WTC11 (cell line): ENCODE measurements around the gene RANBP3L. TPM values are rescaled to one million over a fixed set of nuclear protein-coding genes. Genes with fewer than 3 reads are reported as not detected.

Source experiments
- ATAC-seq: fragments of 200-7000 bp; cut with Tn5 transposase; 2 replicates; pipeline ENCODE4 v1.10.0; 2021; ENCODE audit warnings: mild to moderate bottlenecking, moderate library complexity
- CTCF ChIA-PET: fragments of 300-600 bp; sonication (Branson Sonifier 250); formaldehyde crosslinking; loops from one replicate; lab custom pipeline; 2021; ENCODE audit warnings: antibody characterized with exemption; lab: Charles Lee
- POLR2A ChIA-PET: fragments of 350-600 bp; sonication (Branson Sonifier 250); formaldehyde crosslinking; loops from one replicate; lab custom pipeline; 2021; ENCODE audit warnings: antibody characterized with exemption; lab: Charles Lee
- DNase-seq: peaks from one replicate; pipeline ENCODE4 v3.0.0; 2021; ENCODE audit warnings: low spot score
- H3K27ac Mint-ChIP-seq: 2 replicates; pipeline ENCODE4 v1.8.0; 2021; ENCODE audit warnings: mixed read lengths
- H3K27me3 Mint-ChIP-seq: 2 replicates; pipeline ENCODE4 v1.8.0; 2021; ENCODE audit warnings: low read depth, mild to moderate bottlenecking, moderate library complexity, mixed read lengths
- H3K36me3 Mint-ChIP-seq: 2 replicates; pipeline ENCODE4 v1.8.0; 2021; ENCODE audit warnings: mixed read lengths
- H3K4me1 Mint-ChIP-seq: 2 replicates; pipeline ENCODE4 v1.8.0; 2022; ENCODE audit warnings: mixed read lengths
- H3K4me3 Mint-ChIP-seq: 2 replicates; pipeline ENCODE4 v1.8.0; 2021; ENCODE audit warnings: mild to moderate bottlenecking, moderate library complexity, mixed read lengths
- H3K9me3 Mint-ChIP-seq: 2 replicates; pipeline ENCODE4 v1.8.0; 2021; ENCODE audit warnings: mixed read lengths
- CTCF ChIP-seq: fragments of 200-600 bp; IDR thresholded peaks from 2 replicates; pipeline ENCODE4 v1.8.0; 2022; ENCODE audit warnings: antibody characterized with exemption
- GABPB1 ChIP-seq: sonication (generic); formaldehyde crosslinking; IDR thresholded peaks from 2 replicates; pipeline ENCODE4 v1.8.1; 2023; ENCODE audit warnings: mild to moderate bottlenecking, missing genetic modification reagents
- IRF2 ChIP-seq: sonication (generic); formaldehyde crosslinking; IDR thresholded peaks from 2 replicates; pipeline ENCODE4 v1.8.0; 2022; ENCODE audit warnings: low read depth, missing genetic modification reagents, borderline replicate concordance
- KAT7 ChIP-seq: sonication (generic); formaldehyde crosslinking; IDR thresholded peaks from 2 replicates; pipeline ENCODE4 v1.8.1; 2023; ENCODE audit warnings: missing genetic modification reagents, mild to moderate bottlenecking, borderline replicate concordance
- MLX ChIP-seq: sonication (generic); formaldehyde crosslinking; IDR thresholded peaks from 2 replicates; pipeline ENCODE4 v1.8.1; 2023; ENCODE audit warnings: mild to moderate bottlenecking, missing genetic modification reagents, moderate library complexity
- NFATC4 ChIP-seq: fragments of 250-450 bp; sonication (Bioruptor Pico); IDR thresholded peaks from 2 replicates; pipeline ENCODE4 v1.9.0; 2021; ENCODE audit warnings: mild to moderate bottlenecking
- SMAD3 ChIP-seq: sonication (generic); formaldehyde crosslinking; IDR thresholded peaks from 2 replicates; pipeline ENCODE4 v1.8.0; 2022; ENCODE audit warnings: missing genetic modification reagents, mild to moderate bottlenecking, borderline replicate concordance
- SMAD4 ChIP-seq: sonication (generic); formaldehyde crosslinking; IDR thresholded peaks from 2 replicates; pipeline ENCODE4 v1.8.0; 2022; ENCODE audit warnings: mild to moderate bottlenecking, missing genetic modification reagents
- STAT6 ChIP-seq: sonication (generic); formaldehyde crosslinking; conservative IDR thresholded peaks from 2 replicates; pipeline ENCODE4 v1.8.1; 2023; ENCODE audit warnings: mild to moderate bottlenecking, low read depth, missing genetic modification reagents, moderate library complexity
- USF1 ChIP-seq: sonication (generic); formaldehyde crosslinking; IDR thresholded peaks from 2 replicates; pipeline ENCODE4 v1.8.0; 2022; ENCODE audit warnings: mild to moderate bottlenecking, missing genetic modification reagents
- ZNF512 ChIP-seq: sonication (generic); formaldehyde crosslinking; IDR thresholded peaks from 2 replicates; pipeline ENCODE4 v1.8.1; 2022; ENCODE audit warnings: missing genetic modification reagents, borderline replicate concordance
- ZNF532 ChIP-seq: fragments of 250-450 bp; sonication (Bioruptor Pico); IDR thresholded peaks from 2 replicates; pipeline ENCODE4 v1.9.0; 2021; ENCODE audit warnings: mild to moderate bottlenecking, borderline replicate concordance
- total RNA-seq: library from RNA; stranded (reverse); gene quantifications from 3 replicates; pipeline ENCODE4 v1.2.3, GENCODE V29; 2021
- TF ChIP-seq, protein P1 (sequence below): sonication (generic); formaldehyde crosslinking; IDR thresholded peaks from 2 replicates; pipeline ENCODE4 v1.8.1; 2022; ENCODE audit warnings: low read depth, missing genetic modification reagents, borderline replicate concordance
- TF ChIP-seq, protein P2 (sequence below): sonication (generic); formaldehyde crosslinking; IDR thresholded peaks from 2 replicates; pipeline ENCODE4 v1.8.1; 2023; ENCODE audit warnings: mild to moderate bottlenecking, moderate library complexity, missing genetic modification reagents

The RANBP3L gene
- total RNA-seq, 1 experiment from 2014 or later: not detected

DNA sequence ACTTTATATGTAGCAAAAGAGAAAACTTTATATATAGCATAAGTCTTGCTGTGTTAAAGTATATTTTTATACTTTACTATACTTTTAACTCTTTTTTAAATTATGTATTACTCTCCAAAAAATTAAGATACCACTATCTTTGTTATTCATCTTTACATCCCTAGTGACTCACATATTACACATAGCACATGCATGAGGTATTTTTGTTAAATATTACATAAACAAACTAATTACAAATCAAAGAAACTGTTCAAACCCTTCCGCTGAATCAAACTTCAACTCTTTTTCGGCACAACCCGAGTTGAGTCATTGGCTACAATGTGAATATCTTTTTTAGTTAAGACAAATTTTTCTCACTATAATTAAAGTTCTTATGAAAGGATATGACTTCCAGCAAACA, 92.0 kb downstream of the RANBP3L start (continued):
- TF ChIP-seq USF1 (CRISPR knock-in tag): no peak
- no peak for TF ChIP-seq ZNF532

GRCh38 chr5:36208786-36209185, 92.9 kb downstream of the RANBP3L start:
- DNase-seq (no peak), ATAC-seq (no peak)
- Mint-ChIP-seq H3K9me3 (no peaks in the 10 kb centered on the region), H3K4me3 (no peak overlapping the region), H3K27ac (no peak overlapping the region), H3K4me1 (no peaks in the 10 kb centered on the region), H3K36me3 (0 out of 2 replicates have a peak, but pooled peaks cover 2% of the 10 kb centered on the region), H3K27me3 (no peaks in the 10 kb centered on the region)
- TF ChIP-seq KAT7 (CRISPR knock-in tag) (no peak), GABPB1 (no peak), IRF2 (no peak), NFATC4 (CRISPR knock-in tag) (no peak), SMAD3 (no peak), SMAD4 (CRISPR knock-in tag) (no peak), ZNF512 (CRISPR knock-in tag) (no peak)
- TF ChIP-seq, protein P1, sequence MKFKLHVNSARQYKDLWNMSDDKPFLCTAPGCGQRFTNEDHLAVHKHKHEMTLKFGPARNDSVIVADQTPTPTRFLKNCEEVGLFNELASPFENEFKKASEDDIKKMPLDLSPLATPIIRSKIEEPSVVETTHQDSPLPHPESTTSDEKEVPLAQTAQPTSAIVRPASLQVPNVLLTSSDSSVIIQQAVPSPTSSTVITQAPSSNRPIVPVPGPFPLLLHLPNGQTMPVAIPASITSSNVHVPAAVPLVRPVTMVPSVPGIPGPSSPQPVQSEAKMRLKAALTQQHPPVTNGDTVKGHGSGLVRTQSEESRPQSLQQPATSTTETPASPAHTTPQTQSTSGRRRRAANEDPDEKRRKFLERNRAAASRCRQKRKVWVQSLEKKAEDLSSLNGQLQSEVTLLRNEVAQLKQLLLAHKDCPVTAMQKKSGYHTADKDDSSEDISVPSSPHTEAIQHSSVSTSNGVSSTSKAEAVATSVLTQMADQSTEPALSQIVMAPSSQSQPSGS (CRISPR knock-in tag): no peak
- ChIA-PET POLR2A (no interaction called here), CTCF (no interaction called here)

- ATAC-seq (no peak), DNase-seq (no peak)
- POLR2A ChIA-PET: no interaction called here
- no peak overlapping the region for H3K4me3 Mint-ChIP-seq
- H3K36me3 Mint-ChIP-seq: 0 out of 2 replicates have a peak, but pooled peaks cover 2% of the 10 kb centered on the region
- no peaks in the 10 kb centered on the region for H3K4me1 Mint-ChIP-seq
- CTCF ChIA-PET: interaction anchor here (1.4 kb wide), 1 partner anchor 486 kb away, joined by 3 read pairs; no protein-coding TSS in a partner anchor
- H3K27me3 Mint-ChIP-seq: no peaks in the 10 kb centered on the region
- H3K27ac Mint-ChIP-seq: no peak overlapping the region
- H3K9me3 Mint-ChIP-seq: no peaks in the 10 kb centered on the region
- no peak for TF ChIP-seq SMAD4 (CRISPR knock-in tag)
- TF ChIP-seq, protein P2, sequence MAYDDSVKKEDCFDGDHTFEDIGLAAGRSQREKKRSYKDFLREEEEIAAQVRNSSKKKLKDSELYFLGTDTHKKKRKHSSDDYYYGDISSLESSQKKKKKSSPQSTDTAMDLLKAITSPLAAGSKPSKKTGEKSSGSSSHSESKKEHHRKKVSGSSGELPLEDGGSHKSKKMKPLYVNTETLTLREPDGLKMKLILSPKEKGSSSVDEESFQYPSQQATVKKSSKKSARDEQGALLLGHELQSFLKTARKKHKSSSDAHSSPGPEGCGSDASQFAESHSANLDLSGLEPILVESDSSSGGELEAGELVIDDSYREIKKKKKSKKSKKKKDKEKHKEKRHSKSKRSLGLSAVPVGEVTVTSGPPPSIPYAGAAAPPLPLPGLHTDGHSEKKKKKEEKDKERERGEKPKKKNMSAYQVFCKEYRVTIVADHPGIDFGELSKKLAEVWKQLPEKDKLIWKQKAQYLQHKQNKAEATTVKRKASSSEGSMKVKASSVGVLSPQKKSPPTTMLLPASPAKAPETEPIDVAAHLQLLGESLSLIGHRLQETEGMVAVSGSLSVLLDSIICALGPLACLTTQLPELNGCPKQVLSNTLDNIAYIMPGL (CRISPR knock-in tag): no peak
- no peak for TF ChIP-seq STAT6 (CRISPR knock-in tag)
- no peak for TF ChIP-seq CTCF
- no peak for TF ChIP-seq USF1 (CRISPR knock-in tag)
- TF ChIP-seq MLX (CRISPR knock-in tag): no peak
These were observed 94.8 kb downstream of the RANBP3L start for GRCh38 chr5:36206913-36207312.
